Stimulated activated naive CD8-positive, alpha-beta T cell treated with anti-CD3 and anti-CD28 coated beads, Interleukin-15, amount 100 ng/mL, for 72 hours (primary cell): ENCODE data around the gene SAMHD1.
"Not testable (repeated sequence)": the region's sequence is repeated elsewhere in the genome, so short reads cannot be mapped to it uniquely, and the experiment has no call there.

ENCODE experiments used
- ATAC-seq: fragments of 150-1000 bp; cut with Tn5 transposase; 2 replicates; pipeline ENCODE4 v1.10.0; 2021; ENCODE audit warnings: mild to moderate bottlenecking, moderate library complexity
- DNase-seq, 2 donors: peaks; one replicate each; pipeline ENCODE4 v3.0.0; 2021 to 2022
- H3K27ac Mint-ChIP-seq, 2 donors: one replicate each; pipeline ENCODE4 v1.8.0; 2022; ENCODE audit warnings: mild to moderate bottlenecking in 2 of 2, mixed read lengths in 2 of 2, moderate library complexity in 2 of 2
- H3K27me3 Mint-ChIP-seq: one replicate; pipeline ENCODE4 v1.8.0; 2022; ENCODE audit warnings: mixed read lengths
- H3K4me1 Mint-ChIP-seq: one replicate; pipeline ENCODE4 v1.8.0; 2022; ENCODE audit warnings: mild to moderate bottlenecking, mixed read lengths
- H3K4me3 Mint-ChIP-seq, 2 donors: one replicate each; pipeline ENCODE4 v1.8.0; 2022; ENCODE audit warnings: mild to moderate bottlenecking in 2 of 2, mixed read lengths in 2 of 2, moderate library complexity in 1 of 2
- H3K9me3 Mint-ChIP-seq, 2 donors: one replicate each; pipeline ENCODE4 v1.8.0; 2022; ENCODE audit warnings: mixed read lengths in 2 of 2

Gene SAMHD1

DNA sequence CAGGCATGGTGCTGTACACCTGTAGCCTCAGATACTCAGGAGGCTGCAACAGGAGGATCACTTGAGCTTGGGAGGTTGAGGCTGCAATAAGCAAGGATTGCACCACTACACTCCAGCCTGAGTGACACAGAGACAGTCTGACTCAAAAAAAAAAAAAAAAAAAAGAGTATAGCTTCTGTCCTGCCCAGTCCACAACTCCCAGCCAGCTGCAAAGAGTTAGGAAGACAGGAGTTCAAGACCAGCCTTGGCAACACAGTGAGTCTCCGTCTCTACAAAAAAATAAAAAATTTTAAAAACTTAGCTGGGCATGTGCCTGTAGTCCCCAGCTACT lies 103.8 kb downstream of the SAMHD1 start:
- no peak overlapping the region for H3K27ac Mint-ChIP-seq
- DNase-seq: no peak

GRCh38 chr20:36847009-36847709 lies 104.3 kb downstream of the SAMHD1 start:
- Mint-ChIP-seq H3K27me3 (no peaks in the 10 kb centered on the region), H3K9me3 (no peaks in the 10 kb centered on the region), H3K4me3 (no peak overlapping the region), H3K4me1 (peaks cover 40% of the 10 kb centered on the region), H3K27ac (no peak overlapping the region)
- ATAC-seq: no peak
- no peak for DNase-seq

More for the DNA sequence above, 103.8 kb downstream of the SAMHD1 start:
- Mint-ChIP-seq H3K4me1 (peaks cover 35% of the 10 kb centered on the region), H3K9me3 (no peaks in the 10 kb centered on the region), H3K4me3 (no peak overlapping the region), H3K27me3 (no peaks in the 10 kb centered on the region)
- ATAC-seq: no peak

- peak; percentile 10 for ATAC-seq
- no peak overlapping the region for H3K4me3 Mint-ChIP-seq
- H3K27me3 Mint-ChIP-seq: no peaks in the 10 kb centered on the region
- peak overlapping the region; percentile 52 to 67 for H3K27ac Mint-ChIP-seq
- peaks cover 52% of the 10 kb centered on the region for H3K4me1 Mint-ChIP-seq
- DNase-seq: no peak
- no peaks in the 10 kb centered on the region for H3K9me3 Mint-ChIP-seq
These were observed 106.1 kb downstream of the SAMHD1 start for GRCh38 chr20:36845288-36845971.

- not testable (repeated sequence) for DNase-seq, H3K4me3 Mint-ChIP-seq, H3K27me3 Mint-ChIP-seq, ATAC-seq, H3K9me3 Mint-ChIP-seq, H3K27ac Mint-ChIP-seq
- peaks cover 63% of the 10 kb centered on the region for H3K4me1 Mint-ChIP-seq
These were observed 110.5 kb downstream of the SAMHD1 start for GRCh38 chr20:36841030-36841429.
